Activated naive CD8-positive, alpha-beta T cell treated with anti-CD3 and anti-CD28 coated beads, Interleukin-2, amount 50 U/mL, for 24 hours (primary cell): ENCODE measurements around the gene EPHA6.
"Not testable (repeated sequence)": the region's sequence is repeated elsewhere in the genome, so short reads cannot be mapped to it uniquely, and the experiment has no call there.

ENCODE experiments used
- ATAC-seq: fragments of 150-1000 bp; cut with Tn5 transposase; one replicate; pipeline ENCODE4 v1.10.0; 2021
- DNase-seq: peaks from one replicate; pipeline ENCODE4 v3.0.0; 2021
- H3K27ac Mint-ChIP-seq: one replicate; pipeline ENCODE4 v1.8.0; 2021; ENCODE audit warnings: mild to moderate bottlenecking, mixed read lengths
- H3K27me3 Mint-ChIP-seq: one replicate; pipeline ENCODE4 v1.8.0; 2021; ENCODE audit warnings: mixed read lengths
- H3K36me3 Mint-ChIP-seq: one replicate; pipeline ENCODE4 v1.8.0; 2021; ENCODE audit warnings: low read depth, mixed read lengths
- H3K4me1 Mint-ChIP-seq: one replicate; pipeline ENCODE4 v1.8.0; 2021; ENCODE audit warnings: mixed read lengths
- H3K4me3 Mint-ChIP-seq: one replicate; pipeline ENCODE4 v1.8.0; 2021; ENCODE audit warnings: mild to moderate bottlenecking, moderate library complexity, mixed read lengths
- H3K9me3 Mint-ChIP-seq: one replicate; pipeline ENCODE4 v1.8.0; 2021; ENCODE audit warnings: mixed read lengths

The EPHA6 gene

GRCh38 chr3:96961576-96961975 is 147.2 kb downstream of the EPHA6 start:
- H3K27me3 Mint-ChIP-seq, result no peaks in the 10 kb centered on the region
- DNase-seq (no peak), ATAC-seq (no peak)
- H3K9me3 Mint-ChIP-seq, result peaks cover 16% of the 10 kb centered on the region
- H3K4me3 Mint-ChIP-seq, result no peak overlapping the region
- no peaks in the 10 kb centered on the region for H3K4me1 Mint-ChIP-seq
- no peaks in the 10 kb centered on the region for H3K36me3 Mint-ChIP-seq
- no peak overlapping the region for H3K27ac Mint-ChIP-seq

GRCh38 chr3:96966181-96966929 is 152.0 kb downstream of the EPHA6 start:
- H3K9me3 Mint-ChIP-seq, result peaks cover 9% of the 10 kb centered on the region
- H3K4me3 Mint-ChIP-seq, result no peak overlapping the region
- H3K36me3 Mint-ChIP-seq, result no peaks in the 10 kb centered on the region
- H3K27me3 Mint-ChIP-seq, result no peaks in the 10 kb centered on the region
- DNase-seq, result no peak
- no peak overlapping the region for H3K27ac Mint-ChIP-seq
- no peaks in the 10 kb centered on the region for H3K4me1 Mint-ChIP-seq
- no peak for ATAC-seq

- no peaks in the 10 kb centered on the region for H3K9me3 Mint-ChIP-seq
- DNase-seq (no peak), ATAC-seq (no peak)
- H3K4me1 Mint-ChIP-seq, result no peaks in the 10 kb centered on the region
- no peak overlapping the region for H3K4me3 Mint-ChIP-seq
- no peaks in the 10 kb centered on the region for H3K27me3 Mint-ChIP-seq
- no peak overlapping the region for H3K27ac Mint-ChIP-seq
- H3K36me3 Mint-ChIP-seq, result no peaks in the 10 kb centered on the region
Observed at GRCh38 chr3:96970211-96970610, 155.8 kb downstream of the EPHA6 start.

GRCh38 chr3:96977671-96978070 is 163.3 kb downstream of the EPHA6 start:
- DNase-seq (no peak), ATAC-seq (no peak)
- no peaks in the 10 kb centered on the region for H3K36me3 Mint-ChIP-seq
- no peaks in the 10 kb centered on the region for H3K4me1 Mint-ChIP-seq
- H3K9me3 Mint-ChIP-seq, result peaks cover 4% of the 10 kb centered on the region
- no peak overlapping the region for H3K27ac Mint-ChIP-seq
- no peak overlapping the region for H3K4me3 Mint-ChIP-seq
- H3K27me3 Mint-ChIP-seq, result no peaks in the 10 kb centered on the region

- H3K27ac Mint-ChIP-seq, result not testable (repeated sequence)
Observed at GRCh38 chr3:96983716-96984115, 169.3 kb downstream of the EPHA6 start.

GRCh38 chr3:96986241-96986640 is 171.8 kb downstream of the EPHA6 start:
- DNase-seq (no peak), ATAC-seq (no peak)
- Mint-ChIP-seq H3K4me3 (no peak overlapping the region), H3K4me1 (no peaks in the 10 kb centered on the region), H3K9me3 (peaks cover 8% of the 10 kb centered on the region), H3K27me3 (no peaks in the 10 kb centered on the region), H3K27ac (no peak overlapping the region), H3K36me3 (no peaks in the 10 kb centered on the region)

More at GRCh38 chr3:96983716-96984115, 169.3 kb downstream of the EPHA6 start:
- not testable (repeated sequence) for DNase-seq, H3K27me3 Mint-ChIP-seq, ATAC-seq, H3K4me3 Mint-ChIP-seq, H3K36me3 Mint-ChIP-seq, H3K9me3 Mint-ChIP-seq, H3K4me1 Mint-ChIP-seq

GRCh38 chr3:96991231-96991630 is 176.8 kb downstream of the EPHA6 start:
- no peak for DNase-seq
- Mint-ChIP-seq H3K27me3 (no peaks in the 10 kb centered on the region), H3K4me1 (no peaks in the 10 kb centered on the region), H3K9me3 (peaks cover 11% of the 10 kb centered on the region), H3K4me3 (no peak overlapping the region), H3K27ac (no peak overlapping the region), H3K36me3 (no peaks in the 10 kb centered on the region)
- ATAC-seq, result no peak

- DNase-seq (no peak), ATAC-seq (no peak)
- no peaks in the 10 kb centered on the region for H3K36me3 Mint-ChIP-seq
- H3K4me3 Mint-ChIP-seq, result no peak overlapping the region
- H3K27me3 Mint-ChIP-seq, result no peaks in the 10 kb centered on the region
- H3K27ac Mint-ChIP-seq, result no peak overlapping the region
- H3K9me3 Mint-ChIP-seq, result peaks cover 15% of the 10 kb centered on the region
- no peaks in the 10 kb centered on the region for H3K4me1 Mint-ChIP-seq
Observed at GRCh38 chr3:96991800-96992365, 177.5 kb downstream of the EPHA6 start.

GRCh38 chr3:96994988-96995387 is 180.6 kb downstream of the EPHA6 start:
- H3K4me1 Mint-ChIP-seq, result no peaks in the 10 kb centered on the region
- no peaks in the 10 kb centered on the region for H3K27me3 Mint-ChIP-seq
- no peak for ATAC-seq
- no peak overlapping the region for H3K4me3 Mint-ChIP-seq
- DNase-seq, result no peak
- no peak overlapping the region for H3K27ac Mint-ChIP-seq
- H3K9me3 Mint-ChIP-seq, result peaks cover 11% of the 10 kb centered on the region
- H3K36me3 Mint-ChIP-seq, result no peaks in the 10 kb centered on the region

GRCh38 chr3:96996009-96996408 is 181.6 kb downstream of the EPHA6 start:
- peaks cover 11% of the 10 kb centered on the region for H3K9me3 Mint-ChIP-seq
- no peak overlapping the region for H3K4me3 Mint-ChIP-seq
- no peak overlapping the region for H3K27ac Mint-ChIP-seq
- ATAC-seq, result no peak
- H3K4me1 Mint-ChIP-seq, result no peaks in the 10 kb centered on the region
- H3K36me3 Mint-ChIP-seq, result no peaks in the 10 kb centered on the region
- DNase-seq, result no peak
- no peaks in the 10 kb centered on the region for H3K27me3 Mint-ChIP-seq

GRCh38 chr3:97001611-97002010 is 187.2 kb downstream of the EPHA6 start:
- Mint-ChIP-seq H3K4me1 (no peaks in the 10 kb centered on the region), H3K27ac (no peak overlapping the region), H3K27me3 (no peaks in the 10 kb centered on the region), H3K9me3 (peaks cover 4% of the 10 kb centered on the region), H3K4me3 (no peak overlapping the region), H3K36me3 (no peaks in the 10 kb centered on the region)
- DNase-seq (no peak), ATAC-seq (no peak)

GRCh38 chr3:97009427-97010019 is 195.1 kb downstream of the EPHA6 start:
- H3K9me3 Mint-ChIP-seq, result peaks cover 9% of the 10 kb centered on the region

GRCh38 chr3:97010881-97011657 is 196.7 kb downstream of the EPHA6 start:
- Mint-ChIP-seq H3K9me3 (peaks cover 9% of the 10 kb centered on the region), H3K27ac (no peak overlapping the region), H3K4me1 (no peaks in the 10 kb centered on the region), H3K4me3 (no peak overlapping the region), H3K36me3 (no peaks in the 10 kb centered on the region), H3K27me3 (no peaks in the 10 kb centered on the region)
- DNase-seq (no peak), ATAC-seq (no peak)

More at GRCh38 chr3:97009427-97010019, 195.1 kb downstream of the EPHA6 start:
- Mint-ChIP-seq H3K4me1 (no peaks in the 10 kb centered on the region), H3K4me3 (no peak overlapping the region), H3K36me3 (no peaks in the 10 kb centered on the region), H3K27ac (no peak overlapping the region), H3K27me3 (no peaks in the 10 kb centered on the region)
- no peak for DNase-seq
- no peak for ATAC-seq

- no peaks in the 10 kb centered on the region for H3K4me1 Mint-ChIP-seq
- peaks cover 15% of the 10 kb centered on the region for H3K9me3 Mint-ChIP-seq
- H3K27me3 Mint-ChIP-seq, result no peaks in the 10 kb centered on the region
- ATAC-seq (no peak), DNase-seq (no peak)
- no peaks in the 10 kb centered on the region for H3K36me3 Mint-ChIP-seq
- H3K27ac Mint-ChIP-seq, result no peak overlapping the region
- H3K4me3 Mint-ChIP-seq, result no peak overlapping the region
Observed at GRCh38 chr3:97021778-97022177, 207.4 kb downstream of the EPHA6 start.

- H3K27me3 Mint-ChIP-seq, H3K36me3 Mint-ChIP-seq, H3K4me1 Mint-ChIP-seq, ATAC-seq, H3K27ac Mint-ChIP-seq, H3K4me3 Mint-ChIP-seq, DNase-seq: not testable (repeated sequence)
- peaks cover 11% of the 10 kb centered on the region for H3K9me3 Mint-ChIP-seq
Observed at GRCh38 chr3:97025612-97026011, 211.2 kb downstream of the EPHA6 start.
